Hepatocyte (in vitro differentiated cells): Measurements from ENCODE around the gene ACAD8. TPM values are rescaled to one million over a fixed set of nuclear protein-coding genes. Genes with fewer than 3 reads are reported as not detected.

Experiments used
- DNase-seq: peaks from one replicate; pipeline ENCODE4 v3.0.0-alpha.2; 2016; ENCODE audit warnings: low spot score
- H2AFZ ChIP-seq: fragments of 200-600 bp; sonication (generic); 2 replicates; pipeline ENCODE4 v1.6.0; 2016; ENCODE audit warnings: antibody characterized with exemption, mild to moderate bottlenecking
- H3K27ac ChIP-seq: fragments of 200-600 bp; sonication (generic); 2 replicates; pipeline ENCODE4 v1.5.1; 2016; ENCODE audit warnings: mild to moderate bottlenecking
- H3K27me3 ChIP-seq: fragments of 200-600 bp; sonication (generic); 2 replicates; pipeline ENCODE4 v1.6.1; 2016
- H3K36me3 ChIP-seq: fragments of 200-600 bp; sonication (generic); replicated peaks from 2 replicates; pipeline ENCODE4 v1.5.1; 2016; ENCODE audit warnings: low read depth; ENCODE audit not compliant: insufficient read depth
- H3K4me1 ChIP-seq: fragments of 200-600 bp; sonication (generic); 2 replicates; pipeline ENCODE4 v1.5.1; 2016; ENCODE audit warnings: mild to moderate bottlenecking, moderate library complexity; ENCODE audit not compliant: insufficient read depth
- H3K4me2 ChIP-seq: fragments of 200-600 bp; sonication (generic); 2 replicates; pipeline ENCODE4 v1.6.0; 2016
- H3K4me3 ChIP-seq: fragments of 200-600 bp; sonication (generic); 2 replicates; pipeline ENCODE4 v1.5.1; 2016; ENCODE audit warnings: mild to moderate bottlenecking
- H3K79me2 ChIP-seq: fragments of 200-600 bp; sonication (generic); 2 replicates; pipeline ENCODE4 v1.6.0; 2017; ENCODE audit warnings: mild to moderate bottlenecking
- H3K9me2 ChIP-seq: fragments of 200-600 bp; sonication (generic); replicated peaks from 2 replicates; pipeline ENCODE4 v1.6.0; 2017; ENCODE audit warnings: mild to moderate bottlenecking; ENCODE audit not compliant: insufficient read depth
- H3K9me3 ChIP-seq: fragments of 200-600 bp; sonication (generic); 2 replicates; pipeline ENCODE4 v1.5.1; 2016; ENCODE audit warnings: low read depth, mild to moderate bottlenecking
- H4K20me1 ChIP-seq: fragments of 200-600 bp; sonication (generic); 2 replicates; pipeline ENCODE4 v1.6.0; 2016; ENCODE audit warnings: mild to moderate bottlenecking; ENCODE audit not compliant: insufficient read depth, poor library complexity, severe bottlenecking
- CTCF ChIP-seq: fragments of 200-600 bp; sonication (generic); IDR thresholded peaks from 2 replicates; pipeline ENCODE4 v1.5.1; 2016; ENCODE audit warnings: antibody characterized with exemption, mild to moderate bottlenecking; ENCODE audit not compliant: poor library complexity
- EZH2 ChIP-seq: fragments of 200-600 bp; sonication (generic); IDR thresholded peaks from 2 replicates; pipeline ENCODE4 v1.6.1; 2016; ENCODE audit warnings: antibody characterized with exemption, mild to moderate bottlenecking, borderline replicate concordance
- EZH2phosphoT487 ChIP-seq: fragments of 200-600 bp; sonication (generic); IDR thresholded peaks from one replicate; pipeline ENCODE4 v1.6.1; 2018; ENCODE audit warnings: antibody characterized with exemption, mild to moderate bottlenecking, low read depth, moderate library complexity; ENCODE audit not compliant: unreplicated experiment, severe bottlenecking
- WGBS: methylation state at CpG from one replicate; pipeline ENCODE4 v1.1.6; 2016; ENCODE audit warnings: low lambda C conversion rate; ENCODE audit errors: missing lambda C conversion rate; 5-methylcytosine and 5-hydroxymethylcytosine counted together
- polyA plus RNA-seq: library from polyadenylated mRNA; unstranded; fragments of >200 nt; fragmentation: Nextera tagmentation; extraction: Ambion mirVana; gene quantifications from 2 replicates; pipeline ENCODE4 v1.2.1, GENCODE V29; 2016
- total RNA-seq: library from RNA; depleted of rRNA; stranded (reverse); fragments of >200 nt; gene quantifications from 2 replicates; pipeline ENCODE4 v1.2.3, GENCODE V29; 2014

ACAD8 gene
- total and polyA plus RNA-seq, 2 experiments from 2014 or later: 18.9 to 19.6 TPM

GRCh38 chr11:134238956-134239355, 14.4 kb upstream of the ACAD8 start:
- Histone ChIP-seq H3K27me3 (no peaks in the 10 kb centered on the region), H3K36me3 (no peaks in the 10 kb centered on the region), H3K9me2 (no peaks in the 10 kb centered on the region), H3K4me1 (no peaks in the 10 kb centered on the region), H2AFZ (no peak overlapping the region), H3K9me3 (no peaks in the 10 kb centered on the region), H3K4me2 (no peak overlapping the region), H3K4me3 (no peak overlapping the region), H3K27ac (no peak overlapping the region), H4K20me1 (no peaks in the 10 kb centered on the region), H3K79me2 (no peaks in the 10 kb centered on the region)
- TF ChIP-seq EZH2phosphoT487: no peak
- no peak for TF ChIP-seq EZH2
- TF ChIP-seq CTCF: no peak
- WGBS: 96% methylated on average over 5 of the region's 5 CpGs
- DNase-seq: no peak

- Histone ChIP-seq H3K4me3 (no peak overlapping the region), H4K20me1 (no peaks in the 10 kb centered on the region), H3K27me3 (no peaks in the 10 kb centered on the region), H3K4me2 (no peak overlapping the region), H3K9me3 (no peaks in the 10 kb centered on the region), H2AFZ (no peak overlapping the region), H3K36me3 (no peaks in the 10 kb centered on the region), H3K79me2 (no peaks in the 10 kb centered on the region), H3K9me2 (no peaks in the 10 kb centered on the region), H3K4me1 (no peaks in the 10 kb centered on the region), H3K27ac (no peak overlapping the region)
- WGBS: 74% methylated on average over 6 of the region's 6 CpGs
- TF ChIP-seq EZH2phosphoT487 (no peak), EZH2 (no peak), CTCF (no peak)
- DNase-seq: no peak
Observed at GRCh38 chr11:134240592-134240991, 12.8 kb upstream of the ACAD8 start.

GRCh38 chr11:134242376-134242775, 11.0 kb upstream of the ACAD8 start:
- no peaks in the 10 kb centered on the region for H3K9me2 ChIP-seq
- H3K9me3 ChIP-seq: no peaks in the 10 kb centered on the region
- no peak overlapping the region for H3K27ac ChIP-seq
- no peaks in the 10 kb centered on the region for H3K79me2 ChIP-seq
- 91% methylated on average over 9 of the region's 9 CpGs for WGBS
- H3K4me2 ChIP-seq: no peak overlapping the region
- H3K27me3 ChIP-seq: no peaks in the 10 kb centered on the region
- TF ChIP-seq EZH2phosphoT487: no peak
- TF ChIP-seq CTCF: no peak
- TF ChIP-seq EZH2: no peak
- H3K4me3 ChIP-seq: no peak overlapping the region
- no peaks in the 10 kb centered on the region for H4K20me1 ChIP-seq
- H3K4me1 ChIP-seq: no peaks in the 10 kb centered on the region
- no peak overlapping the region for H2AFZ ChIP-seq
- no peak for DNase-seq
- no peaks in the 10 kb centered on the region for H3K36me3 ChIP-seq

GRCh38 chr11:134243913-134244312, 9.5 kb upstream of the ACAD8 start:
- TF ChIP-seq EZH2phosphoT487 (no peak), EZH2 (no peak), CTCF (no peak)
- Histone ChIP-seq H3K4me2 (no peak overlapping the region), H3K9me2 (no peaks in the 10 kb centered on the region), H4K20me1 (no peaks in the 10 kb centered on the region), H2AFZ (no peak overlapping the region), H3K4me3 (no peak overlapping the region), H3K4me1 (no peaks in the 10 kb centered on the region), H3K36me3 (no peaks in the 10 kb centered on the region), H3K79me2 (no peaks in the 10 kb centered on the region), H3K27ac (no peak overlapping the region), H3K27me3 (no peaks in the 10 kb centered on the region), H3K9me3 (no peaks in the 10 kb centered on the region)
- WGBS: 100% methylated on average over 4 of the region's 4 CpGs
- no peak for DNase-seq
